GM12878 (cell line): ENCODE measurements around the gene EIF2D. TPM values are rescaled to one million over a fixed set of nuclear protein-coding genes. Genes with fewer than 3 reads are reported as not detected.
A peak's percentile ranks its signal among the peaks of the same experiment; 100 is the strongest.

Source experiments
- ATAC-seq: fragments of 200-7000 bp; cut with Tn5 transposase; 3 replicates; pipeline ENCODE4 v1.9.1; 2020; ENCODE audit warnings: mild to moderate bottlenecking, moderate library complexity
- BruUV-seq: library from RNA; stranded (reverse); fragments of 400-500 nt; replicated peaks from 2 replicates; lab custom pipeline; 2021; lab: Mats Ljungman, UMichigan
- CTCF ChIA-PET: fragments of 300-600 bp; sonication (Branson Sonifier 250); formaldehyde crosslinking; extraction: SDS; loops from one replicate; lab custom pipeline; 2021; ENCODE audit warnings: inconsistent platforms; lab: Yijun Ruan, JAX
- POLR2A ChIA-PET: fragments of 350-600 bp; formaldehyde crosslinking; extraction: SDS; loops from one replicate; lab custom pipeline; 2021; ENCODE audit warnings: inconsistent platforms; lab: Charles Lee
- RAD21 ChIA-PET: fragments of 300-600 bp; sonication (Branson Sonifier 250); formaldehyde crosslinking; loops from one replicate; lab custom pipeline; 2023; ENCODE audit warnings: antibody characterized with exemption; ENCODE audit not compliant: unreplicated experiment; lab: Charles Lee
- SMC1A ChIA-PET: fragments of 300-600 bp; sonication (Branson Sonifier 250); formaldehyde crosslinking; loops from one replicate; lab custom pipeline; 2023; ENCODE audit not compliant: unreplicated experiment, uncharacterized antibody; lab: Charles Lee
- DNase-seq: peaks from one replicate; pipeline ENCODE4 v3.0.0-alpha.2; 2011; ENCODE audit warnings: low read depth, low spot score
- FAIRE-seq: peaks from 3 replicates; lab custom pipeline; 2011; peaks lifted over from hg19 to GRCh38; lab: Jason Lieb, UNC
- H2AFZ ChIP-seq: 2 replicates; pipeline ENCODE4 v1.6.0; 2011; ENCODE audit warnings: low read depth, low read length, control low read depth; ENCODE audit not compliant: control insufficient read depth
- H3K27ac ChIP-seq: 2 replicates; pipeline ENCODE4 v1.5.1; 2011; ENCODE audit warnings: control low read depth; ENCODE audit not compliant: control insufficient read depth, insufficient read depth
- H3K27me3 ChIP-seq, 2 experiments: replicated peaks in 1 of 2; 2 replicates each; pipeline versions ENCODE4 v1.6.0 to v1.6.1; 2011; ENCODE audit warnings: low read length in 1 of 2; ENCODE audit not compliant: control insufficient read depth in 2 of 2, insufficient read depth in 2 of 2
- H3K36me3 ChIP-seq, 2 experiments: 2 replicates each; pipeline ENCODE4 v1.5.1; 2011; ENCODE audit warnings: low read length in 1 of 2; ENCODE audit not compliant: control insufficient read depth in 2 of 2, insufficient read depth in 2 of 2
- H3K4me1 ChIP-seq: 2 replicates; pipeline ENCODE4 v1.6.1; 2011; ENCODE audit warnings: mild to moderate bottlenecking, low read length, moderate library complexity, mixed read lengths; ENCODE audit not compliant: control insufficient read depth, insufficient read depth
- H3K4me2 ChIP-seq: 2 replicates; pipeline ENCODE4 v1.6.0; 2011; ENCODE audit warnings: control low read depth; ENCODE audit not compliant: control insufficient read depth, insufficient read depth
- H3K4me3 ChIP-seq: fragments of 200-600 bp; sonication (generic); 2 replicates; pipeline ENCODE4 v1.5.1; 2016
- H3K79me2 ChIP-seq: 2 replicates; pipeline ENCODE4 v1.6.0; 2011; ENCODE audit warnings: low read length; ENCODE audit not compliant: control insufficient read depth, insufficient read depth
- H3K9ac ChIP-seq: 2 replicates; pipeline ENCODE4 v1.8.0; 2011; ENCODE audit warnings: low read length, control low read depth, mixed read lengths; ENCODE audit not compliant: control insufficient read depth, insufficient read depth
- H3K9me3 ChIP-seq: replicated peaks from 3 replicates; pipeline ENCODE4 v1.5.1; 2011; ENCODE audit warnings: mild to moderate bottlenecking, low read length; ENCODE audit not compliant: control insufficient read depth, insufficient read depth
- H4K20me1 ChIP-seq: 2 replicates; pipeline ENCODE4 v1.6.0; 2011; ENCODE audit not compliant: control insufficient read depth, insufficient read depth
- CEBPB ChIP-seq, 2 experiments: fragments of 150-350 bp in 1 of 2; IDR thresholded peaks; 2 replicates each; pipeline ENCODE4 v1.6.1; 2012 to 2014; ENCODE audit warnings: low read depth in 2 of 2, low read length in 2 of 2, borderline replicate concordance in 1 of 2, inconsistent platforms in 1 of 2
- RB1 ChIP-seq: fragments of 450-650 bp; formaldehyde crosslinking; IDR thresholded peaks from 2 replicates; pipeline ENCODE4 v1.6.1; 2017; ENCODE audit warnings: mild to moderate bottlenecking, borderline replicate concordance
- TAF1 ChIP-seq: IDR thresholded peaks from 2 replicates; pipeline ENCODE4 v1.6.1; 2011; ENCODE audit warnings: mild to moderate bottlenecking, low read depth, low read length, borderline replicate concordance
- WGBS: methylation state at CpG from one replicate; pipeline ENCODE4 v1.1.6; 2016; ENCODE audit warnings: low lambda C conversion rate; ENCODE audit not compliant: insufficient replicate concordance, insufficient coverage; ENCODE audit errors: missing lambda C conversion rate; 5-methylcytosine and 5-hydroxymethylcytosine counted together
- in situ Hi-C: fragments of 300-500 bp; cut with MboI; formaldehyde crosslinking; loops from 9 replicates; pipeline ENCODE4 v1.14.3; 2018; ENCODE audit warnings: mixed read lengths
- intact Hi-C: fragments of 100-400 bp; cut with micrococcal nuclease; formaldehyde crosslinking; loops from one replicate; pipeline ENCODE4 v1.14.2; 2022; ENCODE audit not compliant: unreplicated experiment
- polyA plus RNA-seq, 11 experiments: library from polyadenylated mRNA; depleted of rRNA in 4 of 11; unstranded in 6 of 11; stranded (reverse) in 5 of 11; fragments of >200 nt; fragmentation: Nextera tagmentation in 4 of 11; fragmentation: Illumina TruSeq in 1 of 11; extraction: Ambion mirVana in 4 of 11; extraction: Trizol in 1 of 11; gene quantifications; 1 replicate in 1 of 11; 2 replicates in 10 of 11; pipeline versions ENCODE4 v1.2.1 to v1.2.3, GENCODE V29; 2011 to 2016; ENCODE audit warnings: inconsistent platforms in 2 of 11, missing spikeins in 2 of 11, low read depth in 1 of 11
- total RNA-seq, 4 experiments: library from RNA; depleted of rRNA in 3 of 4; stranded (reverse); fragments of >200 nt in 3 of 4; fragmentation: Illumina TruSeq in 1 of 4; extraction: Trizol in 1 of 4; gene quantifications; 2 replicates each; pipeline versions ENCODE4 v1.2.1 to v1.2.3, GENCODE V29; 2013 to 2021

The EIF2D gene
- total and polyA plus RNA-seq, 10 of the 15 experiments (the other 5 are each of a cell fraction or from before 2014, with no cell fraction given): 65.2 to 133 (median 79.0) TPM

DNA sequence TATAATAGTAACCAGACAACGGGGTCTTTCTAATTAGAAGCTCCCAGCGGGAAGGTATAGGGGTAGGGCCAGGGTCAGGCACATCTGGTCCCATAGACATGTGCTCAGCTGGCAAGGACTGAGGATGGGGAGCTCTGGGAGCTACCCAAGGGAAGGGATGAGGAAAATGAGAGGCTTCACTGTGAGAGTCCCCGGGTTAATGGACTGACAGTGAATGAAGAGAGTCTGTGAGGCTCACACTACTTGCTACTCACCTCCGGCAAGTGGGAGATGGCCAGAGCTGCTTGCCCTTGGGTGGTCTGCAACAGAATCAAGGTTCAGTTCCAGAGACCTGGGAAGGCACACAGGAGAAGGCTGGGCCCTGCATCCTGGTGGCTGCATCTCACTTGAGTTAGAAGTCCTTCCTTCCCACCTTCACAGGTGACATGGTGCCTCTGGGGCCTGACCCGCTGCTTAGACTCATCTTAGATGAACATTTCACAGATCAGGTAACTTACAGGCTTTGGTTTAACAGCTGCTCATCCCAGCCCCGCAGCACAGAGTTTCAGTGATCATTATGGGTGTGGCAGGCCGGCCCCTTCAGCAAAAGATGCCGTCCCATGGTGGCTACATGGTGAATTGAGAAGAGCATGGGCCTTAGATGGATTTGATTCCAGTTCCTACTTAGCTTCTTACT is 31.7 kb downstream of the EIF2D start:
- in situ Hi-C loops: loop anchor here (5.0 kb wide), 2 partner anchors 33 to 93 kb away; no protein-coding TSS in a partner anchor
- H4K20me1 ChIP-seq: peaks cover 4% of the 10 kb centered on the region; the same call in 1 of the 2 replicates
- peaks cover 56% of the 10 kb centered on the region for H3K4me1 ChIP-seq
- 63% methylated on average over 8 of the region's 8 CpGs for WGBS
- TF ChIP-seq CEBPB (IDR thresholded peaks at IDR 0.05; ENCODE audit: borderline replicate concordance in 1 of 2, low read depth in 2 of 2, low read length in 2 of 2): no peak
- TF ChIP-seq TAF1: no peak
- no peak for TF ChIP-seq RB1
- H3K4me2 ChIP-seq: peak overlapping the region; percentile 89
- ChIA-PET RAD21 (interaction anchor here (0.8 to 6.4 kb wide), 17 partner anchors 12 to 115 kb away, joined by 3 to 57 read pairs (median 8); partner anchors contain the start of genes IKBKE and RASSF5), SMC1A (interaction anchor here (0.6 to 15.4 kb wide), 19 partner anchors 8 to 149 kb away, joined by 3 to 476 read pairs (median 4); partner anchors contain the start of genes DYRK3 and RASSF5), POLR2A (interaction anchor here (0.6 to 9.8 kb wide), 15 partner anchors 12 to 111 kb away, joined by 3 to 117 read pairs (median 4); partner anchors contain the start of genes DYRK3, EIF2D and IKBKE), CTCF (interaction anchor here (0.6 to 15.7 kb wide), 19 partner anchors 11 to 525 kb away, joined by 3 to 440 read pairs (median 5); partner anchors contain the start of genes DYRK3, IKBKE and RASSF5)
- no peaks in the 10 kb centered on the region for H3K9me3 ChIP-seq
- no peak overlapping the region for H2AFZ ChIP-seq
- no TSS peak for BruUV-seq
- peak overlapping the region; percentile 24; the same call in 1 of the 2 replicates for H3K4me3 ChIP-seq
- ATAC-seq (no peak), FAIRE-seq (no peak), DNase-seq (no peak)
- H3K9ac ChIP-seq: peak overlapping the region; percentile 63
- peak overlapping the region; percentile 95 for H3K27ac ChIP-seq
- H3K36me3 ChIP-seq: peaks cover 34 to 39% of the 10 kb centered on the region in 2 experiments
- peaks cover 70% of the 10 kb centered on the region for H3K79me2 ChIP-seq
- intact Hi-C loops: loop anchor here (1.0 to 2.0 kb wide), 2 partner anchors 17 to 24 kb away; no protein-coding TSS in a partner anchor
- no peaks in the 10 kb centered on the region for H3K27me3 ChIP-seq
